ENCODE measurements around the gene ATOX1. TPM values are rescaled to one million over a fixed set of nuclear protein-coding genes. Genes with fewer than 3 reads are reported as not detected.

The ATOX1 gene
- total and polyA plus RNA-seq, 2 of the 13 experiments (the other 11 are each of a cell fraction or from before 2014, with no cell fraction given), result 62.4 to 124 TPM

DNA sequence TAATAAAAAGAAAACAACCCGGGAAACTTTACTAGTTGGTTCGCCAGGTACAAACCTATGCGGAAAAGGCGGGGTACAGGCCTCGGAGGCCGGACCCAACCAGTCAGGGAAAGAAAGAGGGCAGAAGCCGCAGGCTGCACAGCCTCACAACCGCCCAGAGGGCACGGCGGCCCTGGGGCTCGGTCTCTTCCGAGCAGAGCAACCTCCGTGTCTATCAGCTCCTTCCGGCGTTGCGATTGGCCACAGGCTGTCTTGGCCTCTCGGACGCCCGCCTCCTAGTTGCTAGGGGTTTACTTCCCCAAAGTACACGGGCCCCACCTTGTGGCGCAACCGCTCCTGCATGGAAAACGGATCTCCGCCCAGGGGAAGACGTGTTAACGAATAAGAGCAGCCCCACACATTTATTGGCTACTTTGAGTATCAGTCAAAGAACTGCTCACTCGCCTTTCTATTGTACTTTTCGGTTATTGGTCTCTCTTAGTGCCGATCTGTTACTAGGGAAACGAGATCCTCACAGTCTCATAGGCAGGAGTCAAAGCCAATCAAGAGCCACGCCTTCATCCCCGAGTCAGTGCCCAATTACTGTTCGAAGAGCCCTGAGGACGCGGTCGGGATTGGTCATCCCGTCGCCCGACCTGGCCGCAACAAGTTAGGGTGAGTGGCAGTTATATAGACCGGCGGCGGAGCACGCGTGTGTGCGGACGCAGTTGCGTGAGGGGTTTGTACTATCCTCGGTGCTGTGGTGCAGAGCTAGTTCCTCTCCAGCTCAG, 13.0 kb upstream of the ATOX1 start, which contains the start of gene G3BP1 (continued):
- TF ChIP-seq SIX1 (CRISPR knock-in tag; IDR thresholded peaks at IDR 0.05; ENCODE audit: borderline replicate concordance) (no peak; the same call in 1 of the 2 replicates), HNF4A (CRISPR knock-in tag; IDR thresholded peaks at IDR 0.05) (peak; percentile 34; the same call in 1 of the 2 replicates), DMAP1 (CRISPR knock-in tag; IDR thresholded peaks at IDR 0.05) (peak; percentile 96), ZNF570 (CRISPR knock-in tag; IDR thresholded peaks at IDR 0.05; ENCODE audit: borderline replicate concordance) (no peak), PHF8 (CRISPR knock-in tag; IDR thresholded peaks at IDR 0.05) (peak; percentile 86), MEIS2 (CRISPR knock-in tag; IDR thresholded peaks at IDR 0.05) (peak; percentile 65; the same call in 1 of the 2 replicates), CBX2 (IDR thresholded peaks at IDR 0.05; ENCODE audit: low read depth, low read length) (no peak), CBX2 (CRISPR knock-in tag; IDR thresholded peaks at IDR 0.05; ENCODE audit: low read depth) (no peak), ELF4 (CRISPR knock-in tag; IDR thresholded peaks at IDR 0.05; ENCODE audit: borderline replicate concordance) (0 out of 2 replicates have a peak, but pooled peaks have one; percentile 59)
- TF ChIP-seq, protein P1, sequence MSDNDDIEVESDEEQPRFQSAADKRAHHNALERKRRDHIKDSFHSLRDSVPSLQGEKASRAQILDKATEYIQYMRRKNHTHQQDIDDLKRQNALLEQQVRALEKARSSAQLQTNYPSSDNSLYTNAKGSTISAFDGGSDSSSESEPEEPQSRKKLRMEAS (IDR thresholded peaks at IDR 0.05), result peak; percentile 97
- TF ChIP-seq, protein P2, sequence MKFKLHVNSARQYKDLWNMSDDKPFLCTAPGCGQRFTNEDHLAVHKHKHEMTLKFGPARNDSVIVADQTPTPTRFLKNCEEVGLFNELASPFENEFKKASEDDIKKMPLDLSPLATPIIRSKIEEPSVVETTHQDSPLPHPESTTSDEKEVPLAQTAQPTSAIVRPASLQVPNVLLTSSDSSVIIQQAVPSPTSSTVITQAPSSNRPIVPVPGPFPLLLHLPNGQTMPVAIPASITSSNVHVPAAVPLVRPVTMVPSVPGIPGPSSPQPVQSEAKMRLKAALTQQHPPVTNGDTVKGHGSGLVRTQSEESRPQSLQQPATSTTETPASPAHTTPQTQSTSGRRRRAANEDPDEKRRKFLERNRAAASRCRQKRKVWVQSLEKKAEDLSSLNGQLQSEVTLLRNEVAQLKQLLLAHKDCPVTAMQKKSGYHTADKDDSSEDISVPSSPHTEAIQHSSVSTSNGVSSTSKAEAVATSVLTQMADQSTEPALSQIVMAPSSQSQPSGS (CRISPR knock-in tag; IDR thresholded peaks at IDR 0.05), result peak; percentile 67; the same call in 1 of the 2 replicates
- TF ChIP-seq, protein P3, sequence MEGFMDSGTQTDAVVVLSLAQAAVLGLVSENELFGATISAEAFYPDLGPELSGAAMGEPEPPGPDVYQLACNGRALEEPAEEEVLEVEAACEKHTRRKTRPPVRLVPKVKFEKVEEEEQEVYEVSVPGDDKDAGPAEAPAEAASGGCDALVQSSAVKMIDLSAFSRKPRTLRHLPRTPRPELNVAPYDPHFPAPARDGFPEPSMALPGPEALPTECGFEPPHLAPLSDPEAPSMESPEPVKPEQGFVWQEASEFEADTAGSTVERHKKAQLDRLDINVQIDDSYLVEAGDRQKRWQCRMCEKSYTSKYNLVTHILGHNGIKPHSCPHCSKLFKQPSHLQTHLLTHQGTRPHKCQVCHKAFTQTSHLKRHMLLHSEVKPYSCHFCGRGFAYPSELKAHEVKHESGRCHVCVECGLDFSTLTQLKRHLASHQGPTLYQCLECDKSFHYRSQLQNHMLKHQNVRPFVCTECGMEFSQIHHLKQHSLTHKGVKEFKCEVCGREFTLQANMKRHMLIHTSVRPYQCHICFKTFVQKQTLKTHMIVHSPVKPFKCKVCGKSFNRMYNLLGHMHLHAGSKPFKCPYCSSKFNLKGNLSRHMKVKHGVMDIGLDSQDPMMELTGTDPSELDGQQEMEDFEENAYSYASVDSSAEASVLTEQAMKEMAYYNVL (CRISPR knock-in tag; IDR thresholded peaks at IDR 0.05; ENCODE audit: borderline replicate concordance), result 0 out of 2 replicates have a peak, but pooled peaks have one; percentile 40
- TF ChIP-seq, protein P4, sequence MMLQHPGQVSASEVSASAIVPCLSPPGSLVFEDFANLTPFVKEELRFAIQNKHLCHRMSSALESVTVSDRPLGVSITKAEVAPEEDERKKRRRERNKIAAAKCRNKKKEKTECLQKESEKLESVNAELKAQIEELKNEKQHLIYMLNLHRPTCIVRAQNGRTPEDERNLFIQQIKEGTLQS (CRISPR knock-in tag; IDR thresholded peaks at IDR 0.05), result 0 out of 2 replicates have a peak, but pooled peaks have one; percentile 54
- TF ChIP-seq, protein P5, sequence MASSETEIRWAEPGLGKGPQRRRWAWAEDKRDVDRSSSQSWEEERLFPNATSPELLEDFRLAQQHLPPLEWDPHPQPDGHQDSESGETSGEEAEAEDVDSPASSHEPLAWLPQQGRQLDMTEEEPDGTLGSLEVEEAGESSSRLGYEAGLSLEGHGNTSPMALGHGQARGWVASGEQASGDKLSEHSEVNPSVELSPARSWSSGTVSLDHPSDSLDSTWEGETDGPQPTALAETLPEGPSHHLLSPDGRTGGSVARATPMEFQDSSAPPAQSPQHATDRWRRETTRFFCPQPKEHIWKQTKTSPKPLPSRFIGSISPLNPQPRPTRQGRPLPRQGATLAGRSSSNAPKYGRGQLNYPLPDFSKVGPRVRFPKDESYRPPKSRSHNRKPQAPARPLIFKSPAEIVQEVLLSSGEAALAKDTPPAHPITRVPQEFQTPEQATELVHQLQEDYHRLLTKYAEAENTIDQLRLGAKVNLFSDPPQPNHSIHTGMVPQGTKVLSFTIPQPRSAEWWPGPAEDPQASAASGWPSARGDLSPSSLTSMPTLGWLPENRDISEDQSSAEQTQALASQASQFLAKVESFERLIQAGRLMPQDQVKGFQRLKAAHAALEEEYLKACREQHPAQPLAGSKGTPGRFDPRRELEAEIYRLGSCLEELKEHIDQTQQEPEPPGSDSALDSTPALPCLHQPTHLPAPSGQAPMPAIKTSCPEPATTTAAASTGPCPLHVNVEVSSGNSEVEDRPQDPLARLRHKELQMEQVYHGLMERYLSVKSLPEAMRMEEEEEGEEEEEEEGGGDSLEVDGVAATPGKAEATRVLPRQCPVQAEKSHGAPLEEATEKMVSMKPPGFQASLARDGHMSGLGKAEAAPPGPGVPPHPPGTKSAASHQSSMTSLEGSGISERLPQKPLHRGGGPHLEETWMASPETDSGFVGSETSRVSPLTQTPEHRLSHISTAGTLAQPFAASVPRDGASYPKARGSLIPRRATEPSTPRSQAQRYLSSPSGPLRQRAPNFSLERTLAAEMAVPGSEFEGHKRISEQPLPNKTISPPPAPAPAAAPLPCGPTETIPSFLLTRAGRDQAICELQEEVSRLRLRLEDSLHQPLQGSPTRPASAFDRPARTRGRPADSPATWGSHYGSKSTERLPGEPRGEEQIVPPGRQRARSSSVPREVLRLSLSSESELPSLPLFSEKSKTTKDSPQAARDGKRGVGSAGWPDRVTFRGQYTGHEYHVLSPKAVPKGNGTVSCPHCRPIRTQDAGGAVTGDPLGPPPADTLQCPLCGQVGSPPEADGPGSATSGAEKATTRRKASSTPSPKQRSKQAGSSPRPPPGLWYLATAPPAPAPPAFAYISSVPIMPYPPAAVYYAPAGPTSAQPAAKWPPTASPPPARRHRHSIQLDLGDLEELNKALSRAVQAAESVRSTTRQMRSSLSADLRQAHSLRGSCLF (CRISPR knock-in tag; IDR thresholded peaks at IDR 0.05; ENCODE audit: borderline replicate concordance), result peak; percentile 70; the same call in 1 of the 2 replicates
- TF ChIP-seq, protein P6, sequence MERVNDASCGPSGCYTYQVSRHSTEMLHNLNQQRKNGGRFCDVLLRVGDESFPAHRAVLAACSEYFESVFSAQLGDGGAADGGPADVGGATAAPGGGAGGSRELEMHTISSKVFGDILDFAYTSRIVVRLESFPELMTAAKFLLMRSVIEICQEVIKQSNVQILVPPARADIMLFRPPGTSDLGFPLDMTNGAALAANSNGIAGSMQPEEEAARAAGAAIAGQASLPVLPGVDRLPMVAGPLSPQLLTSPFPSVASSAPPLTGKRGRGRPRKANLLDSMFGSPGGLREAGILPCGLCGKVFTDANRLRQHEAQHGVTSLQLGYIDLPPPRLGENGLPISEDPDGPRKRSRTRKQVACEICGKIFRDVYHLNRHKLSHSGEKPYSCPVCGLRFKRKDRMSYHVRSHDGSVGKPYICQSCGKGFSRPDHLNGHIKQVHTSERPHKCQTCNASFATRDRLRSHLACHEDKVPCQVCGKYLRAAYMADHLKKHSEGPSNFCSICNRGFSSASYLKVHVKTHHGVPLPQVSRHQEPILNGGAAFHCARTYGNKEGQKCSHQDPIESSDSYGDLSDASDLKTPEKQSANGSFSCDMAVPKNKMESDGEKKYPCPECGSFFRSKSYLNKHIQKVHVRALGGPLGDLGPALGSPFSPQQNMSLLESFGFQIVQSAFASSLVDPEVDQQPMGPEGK (CRISPR knock-in tag; IDR thresholded peaks at IDR 0.05), result peak; percentile 46
- TF ChIP-seq, protein P7, sequence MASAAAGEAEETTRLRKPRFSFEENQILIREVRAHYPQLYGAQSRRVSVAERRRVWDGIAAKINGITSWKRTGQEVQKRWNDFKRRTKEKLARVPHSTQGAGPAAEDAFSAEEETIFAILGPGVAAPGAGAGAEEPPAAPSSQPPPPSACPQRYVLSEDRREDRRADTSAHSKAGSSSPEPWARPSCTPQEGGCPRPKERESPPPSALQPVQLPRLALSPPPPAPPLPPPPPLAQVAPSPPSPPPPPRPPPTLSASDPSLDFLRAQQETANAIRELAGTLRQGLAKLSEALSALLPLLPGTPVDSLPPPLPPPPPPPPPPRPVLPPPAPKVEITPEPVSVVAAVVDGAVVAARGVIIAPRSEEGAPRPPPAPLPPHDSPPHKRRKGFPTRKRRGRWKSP (CRISPR knock-in tag; IDR thresholded peaks at IDR 0.05), result peak; percentile 75

Data from HepG2 (cell line).